ENCODE measurements around the gene RFX2. TPM values are rescaled to one million over a fixed set of nuclear protein-coding genes. Genes with fewer than 3 reads are reported as not detected.

The RFX2 gene
- total and polyA plus RNA-seq, 4 donors = 0.67 to 5.1 (median 2.8) TPM

GRCh38 chr19:6116749-6117430 is 6.6 kb upstream of the RFX2 start:
- WGBS = 96% methylated on average over 4 of the region's 4 CpGs
- H3K4me3 ChIP-seq (ENCODE audit: low read depth in 1 of 3, low read length in 3 of 3) = no peak overlapping the region

DNA sequence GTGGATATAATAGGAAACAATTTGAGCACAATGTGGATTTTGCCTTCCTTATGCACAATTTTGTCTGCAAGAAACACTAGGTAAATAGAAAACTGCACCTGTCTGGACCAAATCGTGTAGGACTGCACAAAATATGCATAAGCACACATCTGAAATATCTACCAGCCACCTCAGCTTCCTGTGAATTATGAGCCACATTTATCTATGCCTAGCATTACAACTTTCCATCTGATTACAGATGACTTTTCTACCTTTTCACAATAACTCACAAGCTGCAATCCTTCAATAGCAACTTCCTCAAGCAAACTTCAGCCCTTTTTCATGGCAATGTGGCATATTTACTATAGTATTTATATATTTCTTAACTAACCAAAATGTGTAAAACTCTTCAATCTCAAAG is 5.7 kb upstream of the RFX2 start:
- Histone ChIP-seq H3K27ac (ENCODE audit: low read depth in 1 of 2, low read length in 2 of 2) (no peak overlapping the region), H3K9me3 (ENCODE audit: control insufficient read depth in 4 of 4, low read length in 3 of 4) (no peaks in the 10 kb centered on the region), H3K9ac (ENCODE audit: low read depth in 1 of 2, low read length in 2 of 2) (no peak overlapping the region), H3K27me3 (ENCODE audit: control insufficient read depth in 4 of 4, insufficient read depth in 4 of 4, low read length in 3 of 4) (no peaks in the 10 kb centered on the region), H3K4me1 (ENCODE audit: control insufficient read depth in 4 of 4, insufficient read depth in 4 of 4, low read length in 3 of 4) (no peaks in the 10 kb centered on the region), H3K36me3 (ENCODE audit: control insufficient read depth in 4 of 4, insufficient read depth in 3 of 4, low read depth in 1 of 4, low read length in 3 of 4) (no peaks in the 10 kb centered on the region), H3K4me3 (ENCODE audit: low read depth in 1 of 3, low read length in 3 of 3) (no peak overlapping the region)
- TF ChIP-seq, protein P1, sequence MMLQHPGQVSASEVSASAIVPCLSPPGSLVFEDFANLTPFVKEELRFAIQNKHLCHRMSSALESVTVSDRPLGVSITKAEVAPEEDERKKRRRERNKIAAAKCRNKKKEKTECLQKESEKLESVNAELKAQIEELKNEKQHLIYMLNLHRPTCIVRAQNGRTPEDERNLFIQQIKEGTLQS (IDR thresholded peaks at IDR 0.05) = no peak
- no peak for TF ChIP-seq JUND (IDR thresholded peaks at IDR 0.05)
- 56% methylated on average over 1 of the region's 1 CpG for WGBS
- no peak for DNase-seq (ENCODE audit: low spot score)

More at GRCh38 chr19:6116749-6117430, 6.6 kb upstream of the RFX2 start:
- DNase-seq (ENCODE audit: low spot score) = no peak
- no peaks in the 10 kb centered on the region for H3K27me3 ChIP-seq (ENCODE audit: control insufficient read depth in 4 of 4, insufficient read depth in 4 of 4, low read length in 3 of 4)
- H3K36me3 ChIP-seq (ENCODE audit: control insufficient read depth in 4 of 4, insufficient read depth in 3 of 4, low read depth in 1 of 4, low read length in 3 of 4) = no peaks in the 10 kb centered on the region
- no peaks in the 10 kb centered on the region for H3K4me1 ChIP-seq (ENCODE audit: control insufficient read depth in 4 of 4, insufficient read depth in 4 of 4, low read length in 3 of 4)
- H3K27ac ChIP-seq (ENCODE audit: low read depth in 1 of 2, low read length in 2 of 2) = no peak overlapping the region
- no peaks in the 10 kb centered on the region for H3K9me3 ChIP-seq (ENCODE audit: control insufficient read depth in 4 of 4, low read length in 3 of 4)
- no peak overlapping the region for H3K9ac ChIP-seq (ENCODE audit: low read depth in 1 of 2, low read length in 2 of 2)
- no peak for TF ChIP-seq YY1 (IDR thresholded peaks at IDR 0.05)
- no peak for TF ChIP-seq RAD21 (IDR thresholded peaks at IDR 0.05)
- TF ChIP-seq, protein P1 (IDR thresholded peaks at IDR 0.05) = no peak
- no peak for TF ChIP-seq HNF4G (IDR thresholded peaks at IDR 0.05)

GRCh38 chr19:6113616-6114188 is 3.4 kb upstream of the RFX2 start:
- DNase-seq (ENCODE audit: low spot score) = no peak
- Histone ChIP-seq H3K4me3 (ENCODE audit: low read depth in 1 of 3, low read length in 3 of 3) (no peak overlapping the region), H3K9ac (ENCODE audit: low read depth in 1 of 2, low read length in 2 of 2) (no peak overlapping the region), H3K4me1 (ENCODE audit: control insufficient read depth in 4 of 4, insufficient read depth in 4 of 4, low read length in 3 of 4) (peaks cover 7 to 13% (median 11%) of the 10 kb centered on the region in 4 donors), H3K9me3 (ENCODE audit: control insufficient read depth in 4 of 4, low read length in 3 of 4) (no peaks in the 10 kb centered on the region), H3K36me3 (ENCODE audit: control insufficient read depth in 4 of 4, insufficient read depth in 3 of 4, low read depth in 1 of 4, low read length in 3 of 4) (no peaks in the 10 kb centered on the region), H3K27ac (ENCODE audit: low read depth in 1 of 2, low read length in 2 of 2) (no peak overlapping the region), H3K27me3 (ENCODE audit: control insufficient read depth in 4 of 4, insufficient read depth in 4 of 4, low read length in 3 of 4) (no peaks in the 10 kb centered on the region)
- TF ChIP-seq GABPA (IDR thresholded peaks at IDR 0.05 in 1 of 2, conservative IDR thresholded peaks at IDR 0.05 in 1 of 2) = no peak
- TF ChIP-seq NR2F2 (IDR thresholded peaks at IDR 0.05) = no peak
- no peak for TF ChIP-seq EGR1 (IDR thresholded peaks at IDR 0.05; ENCODE audit: low read depth in 2 of 2)
- TF ChIP-seq, protein P1 (IDR thresholded peaks at IDR 0.05) = no peak
- no peak for TF ChIP-seq RXRA (IDR thresholded peaks at IDR 0.05)
- no peak for TF ChIP-seq FOXA2 (IDR thresholded peaks at IDR 0.05)
- TF ChIP-seq FOXA1 (IDR thresholded peaks at IDR 0.05) = no peak
- no peak for TF ChIP-seq TAF1 (conservative IDR thresholded peaks at IDR 0.05)
- TF ChIP-seq, protein P2, sequence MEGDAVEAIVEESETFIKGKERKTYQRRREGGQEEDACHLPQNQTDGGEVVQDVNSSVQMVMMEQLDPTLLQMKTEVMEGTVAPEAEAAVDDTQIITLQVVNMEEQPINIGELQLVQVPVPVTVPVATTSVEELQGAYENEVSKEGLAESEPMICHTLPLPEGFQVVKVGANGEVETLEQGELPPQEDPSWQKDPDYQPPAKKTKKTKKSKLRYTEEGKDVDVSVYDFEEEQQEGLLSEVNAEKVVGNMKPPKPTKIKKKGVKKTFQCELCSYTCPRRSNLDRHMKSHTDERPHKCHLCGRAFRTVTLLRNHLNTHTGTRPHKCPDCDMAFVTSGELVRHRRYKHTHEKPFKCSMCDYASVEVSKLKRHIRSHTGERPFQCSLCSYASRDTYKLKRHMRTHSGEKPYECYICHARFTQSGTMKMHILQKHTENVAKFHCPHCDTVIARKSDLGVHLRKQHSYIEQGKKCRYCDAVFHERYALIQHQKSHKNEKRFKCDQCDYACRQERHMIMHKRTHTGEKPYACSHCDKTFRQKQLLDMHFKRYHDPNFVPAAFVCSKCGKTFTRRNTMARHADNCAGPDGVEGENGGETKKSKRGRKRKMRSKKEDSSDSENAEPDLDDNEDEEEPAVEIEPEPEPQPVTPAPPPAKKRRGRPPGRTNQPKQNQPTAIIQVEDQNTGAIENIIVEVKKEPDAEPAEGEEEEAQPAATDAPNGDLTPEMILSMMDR (IDR thresholded peaks at IDR 0.05; ENCODE audit: low read depth, low read length, missing input control) = no peak
- TF ChIP-seq RAD21 (IDR thresholded peaks at IDR 0.05) = no peak
- no peak for TF ChIP-seq SP1 (IDR thresholded peaks at IDR 0.05)
- TF ChIP-seq HNF4G (IDR thresholded peaks at IDR 0.05) = no peak
- TF ChIP-seq JUND (IDR thresholded peaks at IDR 0.05) = no peak
- no peak for TF ChIP-seq HNF4A (conservative IDR thresholded peaks at IDR 0.05)
- WGBS = 90% methylated on average over 15 of the region's 15 CpGs
